GM12892 (cell line): ENCODE data around the gene CD300C.

Experiments used
- POLR2A ChIP-seq: IDR thresholded peaks from 2 replicates; pipeline ENCODE4 v1.6.1; 2011; ENCODE audit warnings: low read depth, low read length, control low read depth
- POLR2AphosphoS5 ChIP-seq: IDR thresholded peaks from 2 replicates; pipeline ENCODE4 v1.6.1; 2011; ENCODE audit warnings: low read depth, low read length, control low read depth
- TAF1 ChIP-seq: IDR thresholded peaks from 2 replicates; pipeline ENCODE4 v1.6.1; 2011; ENCODE audit warnings: low read depth, mild to moderate bottlenecking, control low read depth, low read length, borderline replicate concordance

- no peak for TF ChIP-seq POLR2A
- TF ChIP-seq POLR2AphosphoS5 = no peak
- no peak for TF ChIP-seq TAF1
These were observed 4.5 kb downstream of the CD300C start for GRCh38 chr17:74541176-74542111.
